CD4-positive, alpha-beta T cell (primary cell): ENCODE data around the gene C18orf54. TPM values are rescaled to one million over a fixed set of nuclear protein-coding genes. Genes with fewer than 3 reads are reported as not detected.

Experiments used
- ATAC-seq: fragments of 200-7000 bp; cut with Tn5 transposase; one replicate; pipeline ENCODE4 v1.10.0; 2022; ENCODE audit warnings: mild to moderate bottlenecking; ENCODE audit not compliant: poor library complexity
- CTCF ChIA-PET: fragments of 350-600 bp; sonication (Branson Sonifier 250); formaldehyde crosslinking; loops from one replicate; lab custom pipeline; 2021; ENCODE audit warnings: antibody characterized with exemption, inconsistent platforms; lab: Charles Lee
- POLR2A ChIA-PET: fragments of 350-600 bp; sonication (Branson Sonifier 250); formaldehyde crosslinking; loops from one replicate; lab custom pipeline; 2021; ENCODE audit warnings: antibody characterized with exemption, inconsistent platforms; lab: Charles Lee
- DNase-seq, 14 experiments: peaks; one replicate each; pipeline ENCODE4 v3.0.0-alpha.2; 2013 to 2020; ENCODE audit warnings: mixed read lengths in 2 of 14
- H3K27ac ChIP-seq, 2 donors: one replicate each; pipeline versions ENCODE4 v1.5.1 to v1.7.0; 2013; ENCODE audit warnings: low read length in 2 of 2, low read depth in 1 of 2, mild to moderate bottlenecking in 1 of 2
- H3K27me3 ChIP-seq, 2 experiments: 1 replicate in 1 of 2; 2 replicates in 1 of 2; pipeline versions ENCODE4 v1.6.1 to v1.7.0; 2013; ENCODE audit warnings: low read length in 2 of 2, control low read depth in 1 of 2, mild to moderate bottlenecking in 1 of 2, moderate library complexity in 1 of 2; ENCODE audit not compliant: insufficient read depth in 2 of 2, control insufficient read depth in 1 of 2
- H3K36me3 ChIP-seq: one replicate; pipeline ENCODE4 v1.6.1; 2013; ENCODE audit warnings: low read length, control low read depth; ENCODE audit not compliant: insufficient read depth
- H3K4me1 ChIP-seq: one replicate; pipeline ENCODE4 v1.6.1; 2013; ENCODE audit warnings: low read length, control low read depth; ENCODE audit not compliant: insufficient read depth
- H3K4me3 ChIP-seq: one replicate; pipeline ENCODE4 v1.5.1; 2013; ENCODE audit warnings: mild to moderate bottlenecking, low read length, moderate library complexity
- H3K9me3 ChIP-seq, 2 experiments: 1 replicate in 1 of 2; 2 replicates in 1 of 2; pipeline versions ENCODE4 v1.6.1 to v1.7.0; 2013; ENCODE audit warnings: low read length in 2 of 2, mild to moderate bottlenecking in 2 of 2, control low read depth in 1 of 2, moderate library complexity in 1 of 2; ENCODE audit not compliant: control insufficient read depth in 1 of 2, insufficient read depth in 1 of 2
- H3K27ac Mint-ChIP-seq: one replicate; pipeline ENCODE4 v1.8.0; 2020; ENCODE audit warnings: mixed read lengths
- H3K27me3 Mint-ChIP-seq: one replicate; pipeline ENCODE4 v1.8.0; 2021; ENCODE audit warnings: mixed read lengths
- H3K36me3 Mint-ChIP-seq: one replicate; pipeline ENCODE4 v1.8.0; 2021; ENCODE audit warnings: low read depth, mixed read lengths
- H3K4me1 Mint-ChIP-seq: one replicate; pipeline ENCODE4 v1.8.0; 2021; ENCODE audit warnings: low read depth, mixed read lengths
- H3K4me3 Mint-ChIP-seq: one replicate; pipeline ENCODE4 v1.8.0; 2020; ENCODE audit warnings: mild to moderate bottlenecking, mixed read lengths
- H3K9me3 Mint-ChIP-seq: one replicate; pipeline ENCODE4 v1.8.0; 2020; ENCODE audit warnings: mixed read lengths
- intact Hi-C, 2 experiments: fragments of 100-400 bp; cut with DNase I in 1 of 2; cut with micrococcal nuclease in 1 of 2; formaldehyde crosslinking; loops; one replicate each; pipeline versions ENCODE4 v1.15.1 to v1.9.0; 2023 to 2025; cut with DNase I, micrococcal nuclease
- total RNA-seq, 174 experiments: library from RNA in 2 of 174; stranded (reverse) in 2 of 174; gene quantifications; one replicate each; pipeline ENCODE4 v1.2.3 and lab custom pipeline; 2021 to 2026
- TF ChIP-seq, protein P1 (sequence below): fragments of 200-600 bp; IDR thresholded peaks from one replicate; pipeline ENCODE4 v1.8.0; 2022; ENCODE audit warnings: antibody characterized with exemption, mild to moderate bottlenecking

Gene C18orf54
- total RNA-seq, 2 experiments from 2014 or later = 0.44 to 0.47 TPM

DNA sequence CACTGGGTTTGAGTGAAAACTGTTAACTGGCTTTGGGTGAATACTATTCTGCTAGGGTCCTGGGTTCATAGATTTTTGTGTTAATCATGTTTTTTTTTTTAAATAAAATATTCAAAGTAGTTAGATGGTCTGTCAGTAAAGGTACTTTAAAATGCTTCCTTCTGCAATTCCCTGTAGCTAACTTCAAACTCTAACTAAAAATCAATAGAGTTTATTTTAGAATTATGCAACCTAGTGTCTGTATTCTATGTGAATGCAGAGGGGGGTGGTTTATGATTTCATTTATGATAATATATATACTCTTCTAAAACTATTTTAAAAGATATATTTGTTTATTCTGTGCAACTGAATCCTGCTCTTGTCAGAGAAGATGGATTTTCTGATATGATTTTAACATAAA, 27.9 kb upstream of the C18orf54 start:
- H3K4me1 Mint-ChIP-seq = no peaks in the 10 kb centered on the region
- no peaks in the 10 kb centered on the region for H3K36me3 Mint-ChIP-seq
- POLR2A ChIA-PET = no interaction called here
- H3K27me3 ChIP-seq = no peaks in the 10 kb centered on the region
- no peaks in the 10 kb centered on the region for H3K36me3 ChIP-seq
- H3K9me3 ChIP-seq = no peaks in the 10 kb centered on the region
- H3K27ac Mint-ChIP-seq = no peak overlapping the region
- no peak for DNase-seq
- no peak for ATAC-seq
- TF ChIP-seq, protein P1, sequence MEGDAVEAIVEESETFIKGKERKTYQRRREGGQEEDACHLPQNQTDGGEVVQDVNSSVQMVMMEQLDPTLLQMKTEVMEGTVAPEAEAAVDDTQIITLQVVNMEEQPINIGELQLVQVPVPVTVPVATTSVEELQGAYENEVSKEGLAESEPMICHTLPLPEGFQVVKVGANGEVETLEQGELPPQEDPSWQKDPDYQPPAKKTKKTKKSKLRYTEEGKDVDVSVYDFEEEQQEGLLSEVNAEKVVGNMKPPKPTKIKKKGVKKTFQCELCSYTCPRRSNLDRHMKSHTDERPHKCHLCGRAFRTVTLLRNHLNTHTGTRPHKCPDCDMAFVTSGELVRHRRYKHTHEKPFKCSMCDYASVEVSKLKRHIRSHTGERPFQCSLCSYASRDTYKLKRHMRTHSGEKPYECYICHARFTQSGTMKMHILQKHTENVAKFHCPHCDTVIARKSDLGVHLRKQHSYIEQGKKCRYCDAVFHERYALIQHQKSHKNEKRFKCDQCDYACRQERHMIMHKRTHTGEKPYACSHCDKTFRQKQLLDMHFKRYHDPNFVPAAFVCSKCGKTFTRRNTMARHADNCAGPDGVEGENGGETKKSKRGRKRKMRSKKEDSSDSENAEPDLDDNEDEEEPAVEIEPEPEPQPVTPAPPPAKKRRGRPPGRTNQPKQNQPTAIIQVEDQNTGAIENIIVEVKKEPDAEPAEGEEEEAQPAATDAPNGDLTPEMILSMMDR = no peak
- H3K4me3 Mint-ChIP-seq = no peak overlapping the region
- H3K27ac ChIP-seq = no peak overlapping the region
- no peaks in the 10 kb centered on the region for H3K4me1 ChIP-seq
- H3K9me3 Mint-ChIP-seq = no peaks in the 10 kb centered on the region
- no peak overlapping the region for H3K4me3 ChIP-seq
- CTCF ChIA-PET = no interaction called here
- intact Hi-C loops = no loop called here
- H3K27me3 Mint-ChIP-seq = peaks cover 6% of the 10 kb centered on the region

GRCh38 chr18:54330768-54331548, 26.7 kb upstream of the C18orf54 start:
- TF ChIP-seq, protein P1 = no peak
- Histone ChIP-seq H3K27ac (no peak overlapping the region), H3K4me1 (no peaks in the 10 kb centered on the region), H3K9me3 (no peaks in the 10 kb centered on the region), H3K36me3 (no peaks in the 10 kb centered on the region), H3K27me3 (no peaks in the 10 kb centered on the region), H3K4me3 (no peak overlapping the region)
- Mint-ChIP-seq H3K27me3 (peaks cover 8% of the 10 kb centered on the region), H3K27ac (no peak overlapping the region), H3K9me3 (no peaks in the 10 kb centered on the region), H3K4me3 (no peak overlapping the region), H3K4me1 (no peaks in the 10 kb centered on the region), H3K36me3 (no peaks in the 10 kb centered on the region)
- ChIA-PET POLR2A (no interaction called here), CTCF (no interaction called here)
- DNase-seq (no peak), ATAC-seq (no peak)
- intact Hi-C loops = no loop called here

DNA sequence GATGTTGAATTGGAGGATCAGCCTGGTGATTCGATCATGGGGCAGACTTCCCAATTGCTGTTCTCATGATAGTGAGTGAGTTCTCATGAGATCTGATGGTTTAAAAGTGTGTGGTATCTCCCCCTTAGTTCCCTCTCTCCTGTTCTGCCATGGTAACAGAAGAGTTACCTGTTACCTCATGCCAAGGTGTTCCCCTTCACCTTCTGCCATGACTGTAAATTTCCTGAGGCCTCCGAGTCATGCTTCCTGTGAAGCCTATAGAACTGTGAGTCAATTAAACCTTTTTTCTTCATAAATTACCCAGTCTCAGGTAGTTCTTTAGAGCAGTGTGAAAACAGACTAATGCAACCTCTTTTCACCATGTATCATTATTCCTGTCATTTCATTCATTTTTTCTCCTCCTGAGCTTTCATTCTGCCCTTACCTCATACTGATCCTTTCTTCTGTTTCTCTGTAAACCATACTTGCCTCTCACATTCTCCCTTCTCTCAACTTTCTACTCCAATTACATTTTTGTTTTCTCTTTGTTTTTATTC, 22.0 kb upstream of the C18orf54 start:
- H3K27ac Mint-ChIP-seq = no peak overlapping the region
- H3K9me3 ChIP-seq = no peaks in the 10 kb centered on the region
- intact Hi-C loops = no loop called here
- H3K4me1 Mint-ChIP-seq = no peaks in the 10 kb centered on the region
- no peak overlapping the region for H3K4me3 Mint-ChIP-seq
- ATAC-seq = no peak
- CTCF ChIA-PET = no interaction called here
- no peak overlapping the region for H3K4me3 ChIP-seq
- peaks cover 14% of the 10 kb centered on the region for H3K27me3 Mint-ChIP-seq
- H3K4me1 ChIP-seq = no peaks in the 10 kb centered on the region
- H3K27ac ChIP-seq = no peak overlapping the region
- H3K27me3 ChIP-seq = no peaks in the 10 kb centered on the region
- POLR2A ChIA-PET = no interaction called here
- DNase-seq = no peak
- TF ChIP-seq, protein P1 = no peak
- no peaks in the 10 kb centered on the region for H3K36me3 Mint-ChIP-seq
- H3K9me3 Mint-ChIP-seq = no peaks in the 10 kb centered on the region
- no peaks in the 10 kb centered on the region for H3K36me3 ChIP-seq
